OCI-LY1 (cell line): Measurements from ENCODE around the gene LITAF.
"Not testable (repeated sequence)": the region's sequence is repeated elsewhere in the genome, so short reads cannot be mapped to it uniquely, and the experiment has no call there.

Source experiments
- CTCF ChIP-seq: fragments of 200-600 bp; sonication (generic), shearing (Covaris generic); IDR thresholded peaks from 2 replicates; pipeline ENCODE4 v1.5.1; 2017; ENCODE audit warnings: mild to moderate bottlenecking, antibody characterized with exemption, low read length, moderate library complexity, mixed read lengths
- EZH2 ChIP-seq: fragments of 200-600 bp; sonication (generic), shearing (Covaris generic); IDR thresholded peaks from 2 replicates; pipeline ENCODE4 v1.8.0; 2017; ENCODE audit warnings: borderline replicate concordance, mixed run types, mild to moderate bottlenecking, antibody characterized with exemption, low read length, moderate library complexity, mixed read lengths

- not testable (repeated sequence) for TF ChIP-seq CTCF, EZH2
Observed at GRCh38 chr16:11558308-11558823, 28.4 kb downstream of the LITAF start.
